Large intestine (tissue), 3 donors: ENCODE data around the gene GLCE. TPM values are rescaled to one million over a fixed set of nuclear protein-coding genes. Genes with fewer than 3 reads are reported as not detected.
"Not testable (repeated sequence)": the region's sequence is repeated elsewhere in the genome, so short reads cannot be mapped to it uniquely, and the experiment has no call there.

Experiments
- DNase-seq, 2 donors: peaks; one replicate each; pipeline versions ENCODE4 v3.0.0 to v3.0.0-alpha.2; 2013
- H3K27ac ChIP-seq: one replicate; pipeline ENCODE4 v1.5.1; 2013; ENCODE audit warnings: low read length
- H3K27me3 ChIP-seq: 2 replicates; pipeline ENCODE4 v1.6.1; 2013; ENCODE audit warnings: low read length; ENCODE audit not compliant: control insufficient read depth, insufficient read depth
- H3K36me3 ChIP-seq: 2 replicates; pipeline ENCODE4 v1.6.1; 2013; ENCODE audit warnings: low read length; ENCODE audit not compliant: control insufficient read depth, insufficient read depth
- H3K4me1 ChIP-seq: one replicate; pipeline ENCODE4 v1.6.1; 2013; ENCODE audit warnings: low read length; ENCODE audit not compliant: control insufficient read depth, insufficient read depth
- H3K4me3 ChIP-seq: one replicate; pipeline ENCODE4 v1.5.1; 2013; ENCODE audit warnings: low read length
- H3K9me3 ChIP-seq: one replicate; pipeline ENCODE4 v1.6.1; 2013; ENCODE audit warnings: mild to moderate bottlenecking, low read depth, low read length, moderate library complexity; ENCODE audit not compliant: control insufficient read depth
- WGBS: methylation state at CpG from one replicate; pipeline ENCODE4 v1.1.5; 2013; ENCODE audit warnings: low lambda C conversion rate; ENCODE audit not compliant: insufficient coverage; 5-methylcytosine and 5-hydroxymethylcytosine counted together
- polyA plus RNA-seq: library from polyadenylated mRNA; unstranded; fragments of 120-200 nt; gene quantifications from one replicate; pipeline ENCODE4 v1.2.1, GENCODE V29; 2013

Gene GLCE
- polyA plus RNA-seq, 1 donor, result 50.5 TPM

DNA sequence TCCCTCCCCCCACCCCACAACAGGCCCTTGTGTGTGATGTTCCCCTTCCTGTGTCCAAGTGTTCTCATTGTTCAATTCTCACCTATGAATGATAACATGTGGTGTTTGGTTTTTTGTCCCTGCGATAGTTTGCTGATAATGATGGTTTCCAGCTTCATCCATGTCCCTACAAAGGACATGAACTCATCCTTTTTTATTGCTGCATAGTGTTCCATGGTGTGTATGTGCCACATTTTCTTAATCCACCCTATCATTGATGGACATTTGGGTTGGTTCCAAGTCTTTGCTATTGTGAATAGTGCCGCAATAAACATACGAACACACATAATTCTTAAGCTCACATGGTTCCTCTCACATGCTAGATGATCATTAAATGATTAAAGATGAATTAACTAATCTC lies 9.1 kb downstream of the GLCE start:
- not testable (repeated sequence) for H3K36me3 ChIP-seq, DNase-seq, H3K27ac ChIP-seq, H3K9me3 ChIP-seq, H3K4me3 ChIP-seq, H3K4me1 ChIP-seq, H3K27me3 ChIP-seq
- 100% methylated on average over 2 of the region's 3 CpGs for WGBS

DNA sequence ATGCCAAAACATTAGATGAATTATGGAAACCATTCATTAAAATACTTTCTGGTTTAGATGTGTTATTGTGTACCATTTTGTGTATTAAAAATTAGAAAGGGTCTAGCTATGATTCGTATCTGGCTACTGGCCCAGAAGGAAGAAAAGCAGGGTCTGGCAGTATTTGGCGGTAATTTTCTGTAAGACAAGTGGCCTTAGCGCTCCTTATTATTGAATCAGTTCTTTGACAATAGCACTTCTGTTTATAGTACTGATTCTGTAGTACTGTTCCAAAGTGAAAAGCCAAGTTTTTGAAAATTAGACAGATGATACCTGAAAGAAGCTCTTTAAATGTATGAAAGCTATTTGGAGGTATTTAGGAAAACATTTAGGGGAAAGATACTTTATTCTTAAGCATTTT lies 10.2 kb downstream of the GLCE start:
- Histone ChIP-seq H3K4me1 (no peaks in the 10 kb centered on the region), H3K9me3 (no peaks in the 10 kb centered on the region), H3K27me3 (no peaks in the 10 kb centered on the region), H3K4me3 (no peak overlapping the region), H3K36me3 (no peaks in the 10 kb centered on the region), H3K27ac (no peak overlapping the region)
- DNase-seq, result no peak
- no CpG with 5 or more reads among the region's 3 CpGs for WGBS

DNA sequence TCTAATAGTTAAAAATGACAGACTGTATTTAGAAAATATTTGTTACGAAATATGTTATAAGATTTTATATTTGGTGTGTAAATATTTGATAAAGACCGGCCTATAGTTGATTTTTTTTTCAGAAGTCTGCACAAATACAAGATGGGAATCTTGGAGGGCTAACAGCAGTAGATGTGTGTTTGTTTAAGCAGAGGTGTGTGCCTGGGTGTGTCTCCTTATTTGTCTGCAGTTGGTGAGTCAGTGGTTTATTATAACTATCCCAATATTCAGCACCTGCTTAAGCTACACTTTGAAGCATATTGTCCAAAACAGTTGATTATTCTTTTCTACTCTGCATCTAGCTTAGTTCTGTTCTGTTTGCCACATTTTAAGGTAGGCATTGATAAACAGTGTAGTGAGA lies 12.4 kb downstream of the GLCE start:
- Histone ChIP-seq H3K4me3 (no peak overlapping the region), H3K27me3 (no peaks in the 10 kb centered on the region), H3K4me1 (no peaks in the 10 kb centered on the region), H3K9me3 (no peaks in the 10 kb centered on the region), H3K36me3 (no peaks in the 10 kb centered on the region), H3K27ac (no peak overlapping the region)
- no peak for DNase-seq
- no CpG with 5 or more reads among the region's 2 CpGs for WGBS

DNA sequence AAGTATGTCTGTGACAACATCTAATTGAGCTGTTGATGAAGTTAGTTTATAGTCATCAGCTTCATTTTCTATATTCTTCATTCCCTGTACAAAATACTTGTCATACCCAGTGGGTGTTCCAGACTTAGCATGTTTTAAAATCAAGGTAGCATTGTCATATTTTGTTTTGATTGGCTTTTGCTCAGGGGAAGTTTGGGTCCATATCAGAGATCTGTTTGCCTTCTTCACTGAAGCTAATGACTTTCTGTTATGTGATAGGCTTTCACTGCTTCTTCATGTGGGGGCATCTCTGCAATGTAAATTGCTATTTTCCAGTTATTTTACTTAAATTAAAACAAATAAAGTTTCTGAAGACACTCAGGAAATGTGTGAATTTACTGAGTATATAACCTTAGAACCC lies 15.1 kb downstream of the GLCE start:
- H3K9me3 ChIP-seq, result no peaks in the 10 kb centered on the region
- H3K4me3 ChIP-seq, result no peak overlapping the region
- DNase-seq, result no peak
- H3K4me1 ChIP-seq, result no peaks in the 10 kb centered on the region
- H3K36me3 ChIP-seq, result no peaks in the 10 kb centered on the region
- H3K27ac ChIP-seq, result no peak overlapping the region
- H3K27me3 ChIP-seq, result no peaks in the 10 kb centered on the region

DNA sequence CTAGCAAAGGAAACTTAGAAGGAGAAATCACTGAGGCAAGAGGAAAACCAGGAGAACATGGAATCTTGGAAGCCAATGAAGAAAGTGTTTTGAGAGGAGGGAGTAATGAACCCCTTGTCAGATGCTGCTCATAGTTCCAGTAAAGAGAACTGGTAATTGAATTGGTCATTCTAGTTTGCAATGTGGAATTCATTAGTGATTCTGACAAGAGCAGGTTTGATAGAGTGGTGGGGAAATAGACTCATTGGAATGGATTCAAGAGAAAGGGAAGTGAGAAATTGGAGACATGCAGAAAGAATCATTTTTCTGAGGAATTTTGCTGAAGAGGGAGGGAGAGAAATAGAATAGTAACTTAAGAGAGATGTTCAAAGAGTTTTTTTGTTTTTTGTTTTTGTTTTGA lies 21.0 kb downstream of the GLCE start:
- Histone ChIP-seq H3K4me1 (no peaks in the 10 kb centered on the region), H3K9me3 (no peaks in the 10 kb centered on the region), H3K36me3 (peaks cover 6% of the 10 kb centered on the region), H3K27me3 (no peaks in the 10 kb centered on the region), H3K4me3 (no peak overlapping the region), H3K27ac (no peak overlapping the region)
- DNase-seq, result no peak

DNA sequence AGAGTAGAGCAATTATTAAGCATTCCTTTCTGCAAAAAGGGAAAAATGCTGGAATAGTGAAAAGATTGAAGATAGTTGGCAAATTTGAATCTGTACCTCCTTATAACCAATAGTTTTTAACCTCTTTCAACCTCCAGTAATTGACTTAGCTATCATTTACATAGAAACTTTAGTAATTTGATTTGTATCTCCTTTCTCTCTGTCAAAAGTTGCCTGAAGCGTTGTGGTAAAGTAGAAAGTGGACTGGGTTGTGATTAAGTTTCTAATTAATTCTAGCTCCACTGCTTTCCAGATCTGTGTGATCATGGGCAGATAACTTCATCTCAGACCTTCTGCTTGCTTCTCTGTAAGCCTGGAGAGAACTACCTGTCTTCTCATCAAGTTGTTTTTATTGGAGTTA lies 24.8 kb downstream of the GLCE start:
- WGBS, result no CpG with 5 or more reads among the region's 1 CpG
- DNase-seq, result no peak
- H3K27me3 ChIP-seq, result no peaks in the 10 kb centered on the region
- H3K4me3 ChIP-seq, result no peak overlapping the region
- H3K36me3 ChIP-seq, result peaks cover 6% of the 10 kb centered on the region
- no peaks in the 10 kb centered on the region for H3K4me1 ChIP-seq
- H3K27ac ChIP-seq, result no peak overlapping the region
- H3K9me3 ChIP-seq, result peaks cover 2% of the 10 kb centered on the region

DNA sequence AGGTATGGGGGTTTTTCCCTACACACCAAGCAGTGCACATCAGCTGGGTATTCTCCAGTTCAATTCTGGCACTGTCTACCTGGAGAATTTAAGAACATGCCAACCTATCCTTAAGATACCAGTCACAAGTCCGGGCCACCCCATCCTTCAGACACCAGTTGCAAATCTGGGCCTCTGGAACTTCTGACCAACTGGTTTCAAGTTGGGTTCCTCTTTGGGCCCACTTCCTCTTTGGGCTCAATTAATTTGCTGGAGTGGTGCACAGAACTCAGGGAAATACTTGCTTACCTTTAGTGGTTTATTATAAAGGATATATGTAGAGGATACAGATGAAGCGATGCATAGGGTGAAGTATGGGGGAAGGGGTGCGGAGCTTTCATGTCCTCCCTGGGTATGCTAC lies 25.3 kb downstream of the GLCE start:
- no peak for DNase-seq
- no peaks in the 10 kb centered on the region for H3K27me3 ChIP-seq
- peaks cover 6% of the 10 kb centered on the region for H3K36me3 ChIP-seq
- no peak overlapping the region for H3K4me3 ChIP-seq
- peaks cover 5% of the 10 kb centered on the region for H3K9me3 ChIP-seq
- H3K27ac ChIP-seq, result no peak overlapping the region
- H3K4me1 ChIP-seq, result no peaks in the 10 kb centered on the region
- no CpG with 5 or more reads among the region's 3 CpGs for WGBS

DNA sequence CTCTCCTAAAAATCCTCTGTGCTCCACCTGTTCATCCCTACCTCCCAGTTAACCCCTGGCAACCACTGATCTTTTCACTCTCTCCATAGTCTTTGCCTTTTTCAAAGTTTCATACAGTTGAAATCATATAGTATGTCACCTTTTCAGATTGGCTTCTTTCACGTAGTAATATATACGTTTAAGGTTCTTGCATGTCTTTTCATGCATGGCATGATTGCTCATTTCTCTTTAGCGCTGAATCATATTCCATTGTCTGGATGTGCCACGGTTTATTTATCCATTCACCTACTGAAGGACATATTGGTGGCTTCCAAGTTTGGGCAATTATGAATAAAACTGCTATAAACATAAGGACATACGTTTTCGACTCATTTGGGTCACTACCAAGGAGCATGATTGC lies 28.7 kb downstream of the GLCE start:
- H3K4me1 ChIP-seq, result no peaks in the 10 kb centered on the region
- no peaks in the 10 kb centered on the region for H3K27me3 ChIP-seq
- H3K27ac ChIP-seq, result no peak overlapping the region
- 91% methylated on average over 4 of the region's 6 CpGs for WGBS
- DNase-seq, result no peak
- peaks cover 6% of the 10 kb centered on the region for H3K36me3 ChIP-seq
- H3K9me3 ChIP-seq, result peaks cover 6% of the 10 kb centered on the region
- H3K4me3 ChIP-seq, result no peak overlapping the region

DNA sequence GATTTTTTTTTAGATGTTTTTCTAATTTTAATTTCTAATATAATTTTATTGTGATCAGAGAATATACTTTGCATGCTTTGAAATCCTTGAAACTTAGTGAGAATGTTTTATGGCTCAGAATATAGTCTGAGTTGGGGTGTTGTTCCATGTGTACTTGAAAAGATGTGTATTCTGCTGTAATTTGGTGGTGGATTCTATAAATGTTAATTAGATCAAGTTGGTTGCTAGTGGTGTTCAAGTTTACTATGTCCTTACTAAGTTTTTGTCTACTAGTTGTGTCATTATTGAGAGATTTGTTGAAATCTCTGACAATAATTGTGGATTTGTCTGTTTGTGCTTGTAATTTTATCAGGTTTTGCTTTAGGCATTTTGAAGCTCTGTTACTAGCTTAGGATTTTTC lies 29.7 kb downstream of the GLCE start:
- Histone ChIP-seq H3K36me3 (peaks cover 6% of the 10 kb centered on the region), H3K9me3 (peaks cover 6% of the 10 kb centered on the region), H3K4me1 (no peaks in the 10 kb centered on the region), H3K4me3 (no peak overlapping the region), H3K27me3 (no peaks in the 10 kb centered on the region), H3K27ac (no peak overlapping the region)
- no peak for DNase-seq

DNA sequence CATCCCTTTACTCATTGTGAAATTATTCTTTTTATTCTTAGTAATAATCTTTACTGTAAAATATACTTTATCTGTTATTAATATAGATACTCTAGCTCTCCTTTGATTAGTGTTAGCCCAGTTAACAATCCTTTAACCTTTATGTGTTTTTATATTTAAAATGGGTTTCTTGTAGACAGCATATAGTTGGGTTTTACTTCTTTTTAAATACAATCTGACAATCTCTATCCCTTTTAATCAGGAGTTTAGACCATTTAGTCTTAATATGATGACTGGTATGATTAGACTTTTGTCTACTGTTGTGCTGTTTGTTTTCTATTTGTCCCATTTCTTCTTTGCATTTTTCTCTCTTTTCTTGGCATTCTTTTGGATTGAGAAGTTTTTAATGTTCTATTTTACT lies 30.1 kb downstream of the GLCE start:
- H3K36me3 ChIP-seq, result peaks cover 6% of the 10 kb centered on the region
- no peaks in the 10 kb centered on the region for H3K4me1 ChIP-seq
- no peak overlapping the region for H3K4me3 ChIP-seq
- no peak overlapping the region for H3K27ac ChIP-seq
- no peaks in the 10 kb centered on the region for H3K27me3 ChIP-seq
- no peak for DNase-seq
- peaks cover 6% of the 10 kb centered on the region for H3K9me3 ChIP-seq

DNA sequence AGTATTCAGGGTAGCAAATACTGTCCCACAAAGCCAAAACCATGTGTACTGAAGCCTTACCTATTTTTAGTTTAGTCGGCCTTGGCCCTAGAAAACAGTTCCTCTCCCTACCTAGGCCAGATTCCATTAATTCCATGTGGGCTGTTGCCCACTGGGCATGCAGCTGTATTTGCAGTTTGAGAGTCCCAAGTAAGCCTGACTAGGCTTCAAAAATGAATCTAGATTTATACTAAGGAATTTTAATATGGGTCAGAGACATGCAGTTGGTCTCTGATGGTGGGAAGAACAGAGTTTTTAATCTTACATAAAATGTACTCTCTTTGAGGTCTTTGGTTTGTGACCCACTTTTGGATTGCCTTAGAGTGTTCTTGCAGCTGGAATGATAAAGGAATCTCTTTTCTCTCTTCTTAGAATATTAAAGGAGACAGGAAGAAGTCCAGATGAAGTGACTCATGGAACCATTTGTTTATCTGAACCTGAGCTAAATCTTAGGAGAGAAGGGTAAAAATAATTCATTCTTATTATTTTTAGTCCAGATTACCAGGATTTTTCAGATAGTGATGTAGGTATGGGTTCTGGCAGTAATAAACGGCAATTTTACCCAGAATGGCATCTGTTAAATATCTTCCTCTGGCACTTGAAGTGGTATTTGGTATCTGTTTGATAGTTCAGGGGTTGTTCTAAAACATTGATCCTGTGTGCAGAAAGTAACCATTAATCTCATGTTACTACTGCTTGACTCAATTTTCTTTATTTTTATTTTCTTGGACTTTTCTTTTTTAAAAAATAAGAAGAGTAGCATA lies 33.8 kb downstream of the GLCE start:
- 80% methylated on average over 1 of the region's 2 CpGs for WGBS
- H3K27ac ChIP-seq, result no peak overlapping the region
- no peak overlapping the region for H3K4me3 ChIP-seq
- H3K27me3 ChIP-seq, result no peaks in the 10 kb centered on the region
- DNase-seq, result no peak
- H3K36me3 ChIP-seq, result peaks cover 2% of the 10 kb centered on the region
- no peaks in the 10 kb centered on the region for H3K4me1 ChIP-seq
- H3K9me3 ChIP-seq, result peaks cover 6% of the 10 kb centered on the region
